Hippocampal formation (tissue), 2 donors: ENCODE data around the gene MED31.
"Not testable (repeated sequence)": the region's sequence is repeated elsewhere in the genome, so short reads cannot be mapped to it uniquely, and the experiment has no call there.

Experiments used
- DNase-seq, 2 donors: peaks; one replicate each; lab custom pipeline; 2025; lab: John Stamatoyannopoulos, UW

The MED31 gene

GRCh38 chr17:6651354-6651918, at the start of gene MED31, which contains the start of gene C17orf100:
Gene MED31, minus strand, starts transcription at chr17:6651605. Its CDS starts 77 bp downstream, at chr17:6651528.
Gene C17orf100, plus strand, starts transcription at chr17:6651762. Its CDS starts 152 bp downstream, at chr17:6651914.
- peak; percentile 78 to 94 for DNase-seq

DNA sequence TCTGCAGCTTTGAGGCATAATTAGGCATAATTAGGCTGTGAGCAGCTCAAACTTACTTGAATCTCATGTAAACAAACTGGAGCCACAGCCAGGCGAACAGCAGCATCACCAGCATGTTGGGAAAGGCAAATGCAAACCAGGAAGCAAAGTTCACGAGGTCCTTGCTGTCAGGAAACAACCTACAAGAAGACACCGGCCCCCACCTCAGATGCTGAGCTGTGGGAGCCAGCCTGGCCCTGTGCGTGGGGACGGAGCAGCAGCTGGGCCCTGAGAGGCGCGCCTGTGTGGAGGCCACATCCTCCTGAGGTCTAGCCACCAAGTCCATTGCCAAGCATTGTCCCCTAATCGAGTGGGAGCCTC, 49.5 kb upstream of the MED31 start:
- no peak for DNase-seq

GRCh38 chr17:6699997-6700947, 48.9 kb upstream of the MED31 start:
- DNase-seq, result no peak

DNA sequence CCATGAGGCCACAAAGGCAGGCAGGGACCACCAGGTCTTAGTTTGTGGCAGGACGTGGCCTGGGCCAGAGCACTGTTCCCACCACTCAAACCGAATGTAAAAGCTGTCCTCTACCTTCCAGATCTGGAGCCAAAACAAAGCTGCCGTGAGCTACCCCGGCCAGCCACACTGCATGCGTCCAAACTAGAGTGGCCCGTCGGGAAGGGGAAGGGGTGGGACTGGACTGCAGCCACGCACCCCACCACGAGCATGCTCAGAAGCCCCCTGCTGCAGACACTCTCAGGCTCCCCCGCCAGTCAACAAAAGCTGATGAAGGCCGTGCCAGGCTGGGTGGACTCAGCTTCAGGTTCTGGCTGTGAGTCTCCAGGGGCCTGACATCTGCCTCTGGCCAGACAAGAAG, 46.6 kb upstream of the MED31 start:
- no peak for DNase-seq

DNA sequence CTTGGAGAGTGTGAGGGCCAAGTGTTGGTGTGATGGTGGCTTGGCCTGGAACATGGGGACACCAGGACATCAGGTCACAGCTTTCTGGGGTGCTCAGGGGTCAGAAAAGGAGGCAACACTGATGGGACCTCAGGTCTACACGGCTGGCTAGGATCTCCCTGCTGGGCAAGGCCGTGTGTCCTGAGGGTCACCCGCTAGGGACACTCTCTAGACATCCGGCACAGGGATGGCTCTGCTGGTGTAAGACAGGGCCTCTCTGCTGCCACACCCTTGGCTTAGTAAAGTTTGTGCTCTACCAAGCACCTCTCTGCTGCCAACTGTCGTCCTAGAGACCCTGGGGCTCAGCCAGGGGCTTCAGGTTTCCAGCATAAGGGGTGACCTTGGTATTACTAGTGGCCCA, 45.5 kb upstream of the MED31 start:
- no peak for DNase-seq

DNA sequence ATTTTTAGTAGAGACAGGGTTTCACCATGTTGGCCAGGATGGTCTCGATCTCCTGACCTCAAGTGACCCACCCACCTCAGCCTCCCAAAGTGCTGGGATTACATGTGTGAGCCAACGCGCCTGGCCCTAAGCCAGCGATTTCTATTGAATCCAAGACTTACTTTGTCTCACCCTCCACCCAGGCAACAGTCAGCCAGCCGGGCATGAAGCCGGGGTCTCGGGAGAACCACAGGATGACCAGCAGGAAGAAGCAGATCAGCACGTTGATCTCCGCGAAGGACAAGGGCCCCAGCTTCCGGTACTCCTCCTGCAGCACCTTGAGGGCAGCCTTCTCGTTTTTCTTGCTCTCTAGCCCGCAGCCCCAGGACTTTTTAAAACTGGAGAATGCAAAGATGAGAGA, 44.2 kb upstream of the MED31 start:
- no peak for DNase-seq

- DNase-seq, result no peak
These were observed 43.6 kb upstream of the MED31 start for GRCh38 chr17:6695051-6695450.

GRCh38 chr17:6691958-6692357, 40.6 kb upstream of the MED31 start:
- not testable (repeated sequence) for DNase-seq

GRCh38 chr17:6691546-6691945, 40.1 kb upstream of the MED31 start:
- no peak for DNase-seq

GRCh38 chr17:6690641-6691040, 39.2 kb upstream of the MED31 start:
- DNase-seq, result no peak

- no peak for DNase-seq
These were observed 37.5 kb upstream of the MED31 start for GRCh38 chr17:6688944-6689343.

GRCh38 chr17:6686026-6686425, 34.6 kb upstream of the MED31 start:
- no peak for DNase-seq

DNA sequence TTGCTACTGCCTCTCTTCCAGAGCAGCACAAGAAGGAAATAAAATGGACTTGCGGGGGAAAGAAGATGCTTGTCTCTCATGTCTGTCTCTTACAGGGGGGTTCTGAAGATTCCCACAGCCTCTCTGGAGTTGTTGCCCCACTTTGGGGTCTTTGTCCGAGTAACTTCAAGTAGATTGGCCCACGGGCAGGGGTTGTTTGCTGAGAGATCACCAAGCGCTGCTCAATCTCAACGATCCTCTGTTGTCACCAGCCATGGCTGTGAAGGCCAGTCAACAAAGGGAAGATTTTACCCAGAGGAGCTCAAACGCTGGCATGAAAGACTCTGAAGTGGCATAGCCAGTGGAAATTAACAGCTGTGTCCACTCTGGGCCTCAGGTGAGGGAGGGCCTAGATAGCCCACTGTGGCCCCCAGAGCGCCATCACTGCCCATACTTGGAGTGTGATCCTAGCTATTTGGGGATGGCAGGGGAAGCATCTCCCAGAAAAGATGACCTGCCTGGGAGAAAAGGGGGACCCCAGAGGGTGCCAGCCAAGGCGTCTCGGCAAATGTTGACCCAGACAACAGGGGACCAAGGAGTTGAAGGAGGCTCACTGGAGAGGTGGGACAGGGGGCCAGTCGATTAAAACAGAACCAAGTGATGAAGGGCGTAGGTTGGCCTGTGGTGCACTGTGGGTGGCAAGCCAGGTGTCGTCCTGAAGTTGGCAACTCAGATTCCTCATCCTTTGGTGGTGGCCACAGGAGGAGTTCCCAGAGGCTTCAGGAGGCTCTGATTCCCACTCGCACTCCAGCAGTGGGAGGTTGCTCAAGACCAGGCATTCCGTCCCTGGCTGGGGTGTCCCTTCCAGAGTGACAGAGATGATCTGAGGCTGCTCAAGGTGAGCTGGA, 33.7 kb upstream of the MED31 start:
- DNase-seq, result no peak

DNA sequence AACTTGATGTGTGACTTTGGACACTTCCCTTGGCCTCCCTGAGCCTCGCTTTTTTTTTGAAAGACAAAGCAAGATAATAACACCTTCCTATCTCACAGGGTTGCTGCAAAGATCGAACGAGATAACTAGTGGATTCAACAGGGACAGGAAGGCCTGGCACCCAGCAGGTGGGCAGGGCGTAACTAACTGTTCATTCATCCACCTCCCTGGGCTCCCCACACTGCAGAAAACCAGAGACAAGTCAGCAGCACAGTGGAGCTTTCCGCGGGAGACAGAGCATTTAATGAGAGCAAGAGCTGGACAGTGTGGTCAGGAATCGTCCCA, 33.0 kb upstream of the MED31 start:
- DNase-seq, result no peak

DNA sequence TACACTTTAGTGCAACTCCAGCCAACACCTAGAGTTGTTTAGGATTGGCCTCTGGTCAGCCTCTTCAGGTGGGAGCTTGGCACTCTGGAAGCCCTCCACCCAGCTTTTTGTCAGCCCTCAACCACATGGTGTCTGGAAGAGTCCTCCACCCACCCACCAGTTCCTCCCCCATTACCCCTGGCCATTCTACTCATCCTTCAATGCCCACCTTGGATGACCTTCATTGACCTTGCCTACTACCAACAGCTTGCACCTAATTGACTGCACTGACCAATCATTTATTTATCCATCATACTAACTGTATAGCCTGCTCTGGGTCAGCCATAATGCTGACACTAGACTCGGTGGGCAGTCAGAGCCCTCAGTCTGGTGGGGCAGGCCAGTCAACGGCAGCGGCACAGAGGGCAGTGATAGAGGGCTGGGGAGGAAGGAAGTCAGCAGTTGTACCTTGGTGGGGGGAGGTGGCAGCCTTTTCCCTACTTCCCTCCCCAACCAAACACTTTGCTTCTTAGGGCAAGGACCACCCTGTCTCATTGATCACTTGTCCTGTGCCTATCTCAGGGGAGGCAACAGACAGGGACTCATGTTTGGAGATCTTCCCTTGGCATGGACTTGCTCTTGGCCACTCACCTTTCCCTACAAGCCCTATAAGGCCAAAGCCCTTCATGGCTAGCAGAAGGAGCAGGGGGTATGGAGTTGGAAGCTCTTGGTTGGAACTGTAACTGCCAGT, 32.5 kb upstream of the MED31 start:
- DNase-seq, result no peak

DNA sequence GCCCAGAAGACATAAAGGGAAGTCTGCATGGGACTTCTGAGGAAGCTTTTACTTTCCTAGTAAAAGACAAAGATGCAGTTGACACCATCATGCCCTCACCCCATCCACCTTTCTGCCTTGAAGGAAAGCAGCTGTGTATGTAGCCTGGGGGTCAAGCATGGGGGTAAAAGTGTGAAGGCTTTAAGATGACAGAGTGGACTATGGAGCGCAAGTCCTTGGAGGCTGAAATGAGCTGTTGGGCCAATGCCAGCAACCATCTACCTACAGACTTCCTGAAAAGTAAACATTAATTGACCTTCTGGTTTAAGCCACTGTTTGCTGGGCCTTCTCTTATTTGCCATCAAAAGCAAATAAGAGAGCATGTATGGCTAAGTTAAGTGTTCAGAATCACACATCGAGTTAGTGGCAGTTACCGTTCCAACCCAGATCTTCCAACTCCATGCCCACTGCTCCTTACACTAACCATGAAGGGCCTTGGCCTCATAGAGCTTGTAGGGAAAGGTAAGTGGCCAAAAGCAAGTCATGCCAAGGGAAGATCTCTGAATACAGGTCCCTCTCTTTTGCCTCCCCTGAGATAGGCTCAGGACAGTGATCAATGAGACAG, 31.8 kb upstream of the MED31 start:
- DNase-seq, result no peak

DNA sequence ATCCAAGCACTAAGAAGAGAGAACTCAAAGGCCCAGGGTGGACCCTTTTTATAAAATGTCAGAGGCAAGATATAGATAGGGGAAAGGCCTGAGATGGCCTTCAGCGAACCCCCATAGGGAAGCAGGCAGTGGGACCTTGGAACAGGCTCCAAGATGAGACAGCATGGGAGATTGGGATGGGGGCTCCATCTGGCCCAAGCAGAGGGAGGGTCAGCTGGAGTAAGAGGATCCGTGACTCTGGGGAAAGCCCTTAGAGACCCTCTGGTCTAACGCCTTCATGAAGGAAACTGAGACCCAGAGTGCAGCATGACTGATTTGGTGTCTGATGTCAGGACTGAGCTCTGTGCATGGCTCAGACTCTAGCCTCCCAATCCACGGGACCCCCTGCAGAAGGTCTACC, 30.9 kb upstream of the MED31 start:
- no peak for DNase-seq

DNA sequence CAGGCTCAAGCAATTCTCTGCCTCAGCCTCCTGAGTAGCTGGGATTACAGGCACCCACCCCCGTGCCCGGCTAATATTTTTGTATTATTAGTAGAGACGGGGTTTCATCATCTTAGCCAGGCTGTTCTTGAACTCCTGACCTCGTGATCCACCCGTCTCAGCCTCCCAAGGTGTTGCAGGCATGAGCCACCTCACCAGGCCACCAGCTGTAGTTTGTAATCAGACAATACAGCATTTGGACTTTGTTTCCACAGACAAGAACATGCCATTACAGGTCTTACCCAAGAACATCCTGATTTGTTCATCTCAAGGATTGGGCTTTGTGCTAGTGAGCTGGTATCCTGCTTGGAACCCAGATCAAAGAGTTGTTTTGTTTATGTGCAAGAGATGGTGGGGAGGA, 30.3 kb upstream of the MED31 start:
- DNase-seq, result no peak

- DNase-seq, result no peak
These were observed 29.8 kb upstream of the MED31 start for GRCh38 chr17:6681176-6681575.

GRCh38 chr17:6679241-6679640, 27.8 kb upstream of the MED31 start:
- no peak for DNase-seq

- no peak for DNase-seq
These were observed 26.5 kb upstream of the MED31 start for GRCh38 chr17:6677946-6678345.
